A673 (cell line): ENCODE data around the gene ZNF142. TPM values are rescaled to one million over a fixed set of nuclear protein-coding genes. Genes with fewer than 3 reads are reported as not detected.

ENCODE experiments used
- BruUV-seq: library from RNA; stranded (reverse); fragments of 400-500 nt; replicated peaks from 2 replicates; lab custom pipeline; 2021; lab: Mats Ljungman, UMichigan
- CTCF ChIA-PET: fragments of 300-600 bp; sonication (Branson Sonifier 250); formaldehyde crosslinking; loops from one replicate; lab custom pipeline; 2022; ENCODE audit warnings: antibody characterized with exemption; lab: Charles Lee
- POLR2A ChIA-PET: fragments of 300-600 bp; sonication (Branson Sonifier 250); formaldehyde crosslinking; loops from one replicate; lab custom pipeline; 2022; ENCODE audit warnings: antibody characterized with exemption; ENCODE audit not compliant: low non-redundant PET; lab: Charles Lee
- DNase-seq: peaks from one replicate; pipeline ENCODE4 v3.0.0-alpha.2; 2015; ENCODE audit warnings: low spot score
- H3K27ac ChIP-seq: fragments of 200-600 bp; sonication (generic); 2 replicates; pipeline ENCODE4 v1.5.1; 2016; ENCODE audit warnings: mixed run types, low read depth, mild to moderate bottlenecking, mixed read lengths, antibody characterized with exemption, low read length; ENCODE audit not compliant: poor library complexity, severe bottlenecking
- H3K27me3 ChIP-seq: fragments of 200-600 bp; sonication (generic); replicated peaks from 2 replicates; pipeline ENCODE4 v1.6.1; 2017; ENCODE audit warnings: mixed run types, low read depth, mild to moderate bottlenecking, mixed read lengths, antibody characterized with exemption, low read length; ENCODE audit not compliant: insufficient read depth, poor library complexity
- H3K36me3 ChIP-seq: fragments of 200-600 bp; sonication (generic); 2 replicates; pipeline ENCODE4 v1.6.1; 2016; ENCODE audit warnings: mixed run types, mild to moderate bottlenecking, mixed read lengths, antibody characterized with exemption, low read length; ENCODE audit not compliant: insufficient read depth, poor library complexity, severe bottlenecking
- H3K4me1 ChIP-seq: fragments of 200-600 bp; sonication (generic); 2 replicates; pipeline ENCODE4 v1.6.1; 2017; ENCODE audit warnings: mixed run types, mild to moderate bottlenecking, mixed read lengths, antibody characterized with exemption, low read length; ENCODE audit not compliant: insufficient read depth, poor library complexity, severe bottlenecking
- H3K4me3 ChIP-seq: fragments of 200-600 bp; sonication (generic); 2 replicates; pipeline ENCODE4 v1.5.1; 2016; ENCODE audit warnings: low read depth, mixed run types, mild to moderate bottlenecking, mixed read lengths, low read length; ENCODE audit not compliant: poor library complexity, severe bottlenecking
- H3K9me3 ChIP-seq: fragments of 200-600 bp; sonication (generic); 2 replicates; pipeline ENCODE4 v1.6.1; 2016; ENCODE audit warnings: mixed run types, low read depth, mild to moderate bottlenecking, mixed read lengths, antibody characterized with exemption, low read length; ENCODE audit not compliant: poor library complexity, severe bottlenecking
- CTCF ChIP-seq: fragments of 300-800, 200-600 bp; sonication (generic); conservative IDR thresholded peaks from 2 replicates; pipeline ENCODE4 v1.5.1; 2017; ENCODE audit warnings: low read depth, mild to moderate bottlenecking, antibody characterized with exemption, low read length, moderate library complexity, mixed read lengths
- EZH2 ChIP-seq: fragments of 200-600 bp; sonication (generic); IDR thresholded peaks from 2 replicates; pipeline ENCODE4 v1.6.1; 2017; ENCODE audit warnings: borderline replicate concordance, low read depth, mild to moderate bottlenecking, mixed read lengths, antibody characterized with exemption, low read length; ENCODE audit not compliant: poor library complexity, severe bottlenecking
- intact Hi-C: fragments of 100-400 bp; cut with micrococcal nuclease; formaldehyde crosslinking; loops from one replicate; pipeline ENCODE4 v1.10.0; 2022; ENCODE audit not compliant: unreplicated experiment
- total RNA-seq: library from RNA; stranded (reverse); gene quantifications from 2 replicates; pipeline ENCODE4 v1.2.3, GENCODE V29; 2021

ZNF142 gene
- total RNA-seq, 1 experiment from 2014 or later: 65.3 TPM

GRCh38 chr2:218607436-218608115 lies 51.8 kb downstream of the ZNF142 start, which contains the start of gene PLCD4:
Gene PLCD4 (plus strand): TSS chr2:218607899. CDS start chr2:218615740, 7,841 bp downstream.
- Histone ChIP-seq H3K27me3 (no peaks in the 10 kb centered on the region), H3K9me3 (no peaks in the 10 kb centered on the region), H3K27ac (no peak within 1 kb of the TSS), H3K4me3 (no peak within 1 kb of the TSS), H3K36me3 (no peaks in the 10 kb centered on the region), H3K4me1 (peaks cover 9% of the 10 kb centered on the region)
- TF ChIP-seq EZH2 (no peak), CTCF (no peak)
- CTCF ChIA-PET: no interaction called here
- DNase-seq: no peak
- intact Hi-C loops: no loop called here
- BruUV-seq: no TSS peak
- POLR2A ChIA-PET: interaction anchor here (0.5 kb wide), 1 partner anchor 136 kb away, joined by 3 read pairs; no protein-coding TSS in a partner anchor

GRCh38 chr2:218605432-218605831 lies 54.0 kb downstream of the ZNF142 start:
- peak; percentile 21 for DNase-seq
- intact Hi-C loops: no loop called here
- Histone ChIP-seq H3K4me1 (peaks cover 9% of the 10 kb centered on the region), H3K27me3 (no peaks in the 10 kb centered on the region), H3K36me3 (no peaks in the 10 kb centered on the region), H3K27ac (no peak overlapping the region), H3K4me3 (no peak overlapping the region), H3K9me3 (no peaks in the 10 kb centered on the region)
- no peak for TF ChIP-seq EZH2
- TF ChIP-seq CTCF: no peak
- POLR2A ChIA-PET: no interaction called here
- CTCF ChIA-PET: no interaction called here
- no TSS peak for BruUV-seq

Other genes with a start within 250 kb of the ZNF142 start
- gene VIL1, start 240.5 kb downstream of the ZNF142 start, total RNA-seq: not detected in 2 replicates
- 31.0 and 33.2 TPM in 2 replicates for gene USP37, start 91.3 kb downstream of the ZNF142 start, total RNA-seq
- gene CNOT9, start 90.8 kb downstream of the ZNF142 start, total RNA-seq: 89.5 and 92.3 TPM in 2 replicates
- 0.24 and 0.39 TPM in 2 replicates for gene PLCD4, start 51.7 kb downstream of the ZNF142 start, total RNA-seq
- gene BCS1L, start 60 bp upstream of the ZNF142 start, total RNA-seq: 70.6 and 74.1 TPM in 2 replicates
- 39.4 TPM in 2 replicates for gene RNF25, start 12.4 kb upstream of the ZNF142 start, total RNA-seq
- gene STK36, start 12.5 kb upstream of the ZNF142 start, total RNA-seq: 69.3 and 73.3 TPM in 2 replicates
- gene TTLL4, start 51.2 kb upstream of the ZNF142 start, total RNA-seq: 91.8 and 100 TPM in 2 replicates
- gene CYP27A1, start 122.5 kb upstream of the ZNF142 start, total RNA-seq: 1.2 TPM in 2 replicates
- not detected in 2 replicates for gene PRKAG3, start 172.2 kb upstream of the ZNF142 start, total RNA-seq
- gene WNT6, start 200.2 kb upstream of the ZNF142 start, total RNA-seq: not detected in 2 replicates
- 0.47 and 0.81 TPM in 2 replicates for gene WNT10A, start 221.2 kb upstream of the ZNF142 start, total RNA-seq